ENCODE results near the gene EDARADD. TPM values are rescaled to one million over a fixed set of nuclear protein-coding genes. Genes with fewer than 3 reads are reported as not detected.
"Not testable (repeated sequence)": the region's sequence is repeated elsewhere in the genome, so short reads cannot be mapped to it uniquely, and the experiment has no call there.

The EDARADD gene
- polyA plus RNA-seq, 2 donors: 2.0 TPM

GRCh38 chr1:236469466-236469865, 75.4 kb downstream of the EDARADD start:
- no peak overlapping the region for H3K27ac ChIP-seq (ENCODE audit: low read depth in 2 of 2, low read length in 1 of 2)
- no peak overlapping the region for H3K4me3 ChIP-seq (ENCODE audit: low read depth in 1 of 2, low read length in 2 of 2)
- no peaks in the 10 kb centered on the region for H3K27me3 ChIP-seq (ENCODE audit: control insufficient read depth in 1 of 2, insufficient read depth in 2 of 2, low read length in 2 of 2)
- H3K4me1 ChIP-seq (ENCODE audit: control insufficient read depth in 2 of 2, insufficient read depth in 2 of 2, low read length in 1 of 2): peaks cover 0 to 10% of the 10 kb centered on the region in 2 donors
- 86 to 92% methylated on average over 6 of the region's 6 CpGs for WGBS, 2 donors
- H3K36me3 ChIP-seq (ENCODE audit: control insufficient read depth in 2 of 2, insufficient read depth in 2 of 2, low read length in 1 of 2): no peaks in the 10 kb centered on the region
- no peaks in the 10 kb centered on the region for H3K9me3 ChIP-seq (ENCODE audit: control insufficient read depth in 2 of 2, insufficient read depth in 1 of 2, low read depth in 1 of 2, low read length in 1 of 2)

- H3K27ac ChIP-seq (ENCODE audit: low read depth in 2 of 2, low read length in 1 of 2): no peak overlapping the region
- H3K4me1 ChIP-seq (ENCODE audit: control insufficient read depth in 2 of 2, insufficient read depth in 2 of 2, low read length in 1 of 2): no peaks in the 10 kb centered on the region
- H3K9me3 ChIP-seq (ENCODE audit: control insufficient read depth in 2 of 2, insufficient read depth in 1 of 2, low read depth in 1 of 2, low read length in 1 of 2): no peaks in the 10 kb centered on the region
- no peaks in the 10 kb centered on the region for H3K36me3 ChIP-seq (ENCODE audit: control insufficient read depth in 2 of 2, insufficient read depth in 2 of 2, low read length in 1 of 2)
- no peaks in the 10 kb centered on the region for H3K27me3 ChIP-seq (ENCODE audit: control insufficient read depth in 1 of 2, insufficient read depth in 2 of 2, low read length in 2 of 2)
- 44 to 65% methylated on average over 6 of the region's 6 CpGs for WGBS, 2 donors
- H3K4me3 ChIP-seq (ENCODE audit: low read depth in 1 of 2, low read length in 2 of 2): no peak overlapping the region
These were observed 77.0 kb downstream of the EDARADD start for GRCh38 chr1:236471096-236471495.

- H3K9me3 ChIP-seq (ENCODE audit: control insufficient read depth in 2 of 2, insufficient read depth in 1 of 2, low read depth in 1 of 2, low read length in 1 of 2): no peaks in the 10 kb centered on the region
- no peaks in the 10 kb centered on the region for H3K27me3 ChIP-seq (ENCODE audit: control insufficient read depth in 1 of 2, insufficient read depth in 2 of 2, low read length in 2 of 2)
- 22 to 23% methylated on average over 6 of the region's 6 CpGs for whole genome bisulfite sequencing, 2 donors
- H3K36me3 ChIP-seq (ENCODE audit: control insufficient read depth in 2 of 2, insufficient read depth in 2 of 2, low read length in 1 of 2): no peaks in the 10 kb centered on the region
- H3K4me1 ChIP-seq (ENCODE audit: control insufficient read depth in 2 of 2, insufficient read depth in 2 of 2, low read length in 1 of 2): no peaks in the 10 kb centered on the region
- H3K4me3 ChIP-seq (ENCODE audit: low read depth in 1 of 2, low read length in 2 of 2): no peak overlapping the region
- peak overlapping the region in 1 of 2 donors; percentile 8 for H3K27ac ChIP-seq (ENCODE audit: low read depth in 2 of 2, low read length in 1 of 2)
These were observed 77.6 kb downstream of the EDARADD start for GRCh38 chr1:236471653-236472052.

GRCh38 chr1:236472850-236473788, 79.0 kb downstream of the EDARADD start:
- 64 to 73% methylated on average over 17 of the region's 17 CpGs for WGBS, 2 donors

GRCh38 chr1:236476019-236476418, 81.9 kb downstream of the EDARADD start:
- no peak overlapping the region for H3K27ac ChIP-seq (ENCODE audit: low read depth in 2 of 2, low read length in 1 of 2)
- no peaks in the 10 kb centered on the region for H3K9me3 ChIP-seq (ENCODE audit: control insufficient read depth in 2 of 2, insufficient read depth in 1 of 2, low read depth in 1 of 2, low read length in 1 of 2)
- H3K27me3 ChIP-seq (ENCODE audit: control insufficient read depth in 1 of 2, insufficient read depth in 2 of 2, low read length in 2 of 2): no peaks in the 10 kb centered on the region
- peaks cover 0 to 2% of the 10 kb centered on the region in 2 donors for H3K36me3 ChIP-seq (ENCODE audit: control insufficient read depth in 2 of 2, insufficient read depth in 2 of 2, low read length in 1 of 2)
- 95 to 97% methylated on average over 5 of the region's 5 CpGs for WGBS, 2 donors
- no peak overlapping the region for H3K4me3 ChIP-seq (ENCODE audit: low read depth in 1 of 2, low read length in 2 of 2)
- no peaks in the 10 kb centered on the region for H3K4me1 ChIP-seq (ENCODE audit: control insufficient read depth in 2 of 2, insufficient read depth in 2 of 2, low read length in 1 of 2)

More at GRCh38 chr1:236472850-236473788, 79.0 kb downstream of the EDARADD start:
- H3K27ac ChIP-seq (ENCODE audit: low read depth in 2 of 2, low read length in 1 of 2): peak overlapping the region in 1 of 2 donors; percentile 5
- H3K36me3 ChIP-seq (ENCODE audit: control insufficient read depth in 2 of 2, insufficient read depth in 2 of 2, low read length in 1 of 2): no peaks in the 10 kb centered on the region
- no peak overlapping the region for H3K4me3 ChIP-seq (ENCODE audit: low read depth in 1 of 2, low read length in 2 of 2)
- H3K27me3 ChIP-seq (ENCODE audit: control insufficient read depth in 1 of 2, insufficient read depth in 2 of 2, low read length in 2 of 2): no peaks in the 10 kb centered on the region
- no peaks in the 10 kb centered on the region for H3K4me1 ChIP-seq (ENCODE audit: control insufficient read depth in 2 of 2, insufficient read depth in 2 of 2, low read length in 1 of 2)
- no peaks in the 10 kb centered on the region for H3K9me3 ChIP-seq (ENCODE audit: control insufficient read depth in 2 of 2, insufficient read depth in 1 of 2, low read depth in 1 of 2, low read length in 1 of 2)

- Histone ChIP-seq H3K9me3 (ENCODE audit: control insufficient read depth in 2 of 2, insufficient read depth in 1 of 2, low read depth in 1 of 2, low read length in 1 of 2) (no peaks in the 10 kb centered on the region), H3K36me3 (ENCODE audit: control insufficient read depth in 2 of 2, insufficient read depth in 2 of 2, low read length in 1 of 2) (peaks cover 0 to 5% of the 10 kb centered on the region in 2 donors), H3K4me1 (ENCODE audit: control insufficient read depth in 2 of 2, insufficient read depth in 2 of 2, low read length in 1 of 2) (no peaks in the 10 kb centered on the region), H3K4me3 (ENCODE audit: low read depth in 1 of 2, low read length in 2 of 2) (no peak overlapping the region), H3K27ac (ENCODE audit: low read depth in 2 of 2, low read length in 1 of 2) (no peak overlapping the region), H3K27me3 (ENCODE audit: control insufficient read depth in 1 of 2, insufficient read depth in 2 of 2, low read length in 2 of 2) (no peaks in the 10 kb centered on the region)
- 49 to 64% methylated on average over 5 of the region's 5 CpGs for WGBS, 2 donors
These were observed 86.8 kb downstream of the EDARADD start for GRCh38 chr1:236480758-236481436.

- Histone ChIP-seq H3K27ac (ENCODE audit: low read depth in 2 of 2, low read length in 1 of 2) (no peak overlapping the region), H3K27me3 (ENCODE audit: control insufficient read depth in 1 of 2, insufficient read depth in 2 of 2, low read length in 2 of 2) (no peaks in the 10 kb centered on the region), H3K4me3 (ENCODE audit: low read depth in 1 of 2, low read length in 2 of 2) (no peak overlapping the region), H3K4me1 (ENCODE audit: control insufficient read depth in 2 of 2, insufficient read depth in 2 of 2, low read length in 1 of 2) (no peaks in the 10 kb centered on the region), H3K36me3 (ENCODE audit: control insufficient read depth in 2 of 2, insufficient read depth in 2 of 2, low read length in 1 of 2) (peaks cover 0 to 3% of the 10 kb centered on the region in 2 donors), H3K9me3 (ENCODE audit: control insufficient read depth in 2 of 2, insufficient read depth in 1 of 2, low read depth in 1 of 2, low read length in 1 of 2) (no peaks in the 10 kb centered on the region)
- WGBS, 2 donors: 79 to 90% methylated on average over 14 of the region's 14 CpGs
These were observed 90.4 kb downstream of the EDARADD start for GRCh38 chr1:236484310-236484971.

- no peaks in the 10 kb centered on the region for H3K9me3 ChIP-seq (ENCODE audit: control insufficient read depth in 2 of 2, insufficient read depth in 1 of 2, low read depth in 1 of 2, low read length in 1 of 2)
- H3K27ac ChIP-seq (ENCODE audit: low read depth in 2 of 2, low read length in 1 of 2): no peak overlapping the region
- peaks cover 0 to 3% of the 10 kb centered on the region in 2 donors for H3K36me3 ChIP-seq (ENCODE audit: control insufficient read depth in 2 of 2, insufficient read depth in 2 of 2, low read length in 1 of 2)
- no peak overlapping the region for H3K4me3 ChIP-seq (ENCODE audit: low read depth in 1 of 2, low read length in 2 of 2)
- 67 to 70% methylated on average over 4 of the region's 4 CpGs for WGBS, 2 donors
- no peaks in the 10 kb centered on the region for H3K4me1 ChIP-seq (ENCODE audit: control insufficient read depth in 2 of 2, insufficient read depth in 2 of 2, low read length in 1 of 2)
- H3K27me3 ChIP-seq (ENCODE audit: control insufficient read depth in 1 of 2, insufficient read depth in 2 of 2, low read length in 2 of 2): no peaks in the 10 kb centered on the region
These were observed 92.4 kb downstream of the EDARADD start for GRCh38 chr1:236486356-236487002.

GRCh38 chr1:236489161-236489560, 95.1 kb downstream of the EDARADD start:
- H3K27me3 ChIP-seq (ENCODE audit: control insufficient read depth in 1 of 2, insufficient read depth in 2 of 2, low read length in 2 of 2); H3K9me3 ChIP-seq (ENCODE audit: control insufficient read depth in 2 of 2, insufficient read depth in 1 of 2, low read depth in 1 of 2, low read length in 1 of 2); H3K4me3 ChIP-seq (ENCODE audit: low read depth in 1 of 2, low read length in 2 of 2); H3K4me1 ChIP-seq (ENCODE audit: control insufficient read depth in 2 of 2, insufficient read depth in 2 of 2, low read length in 1 of 2); H3K27ac ChIP-seq (ENCODE audit: low read depth in 2 of 2, low read length in 1 of 2); H3K36me3 ChIP-seq (ENCODE audit: control insufficient read depth in 2 of 2, insufficient read depth in 2 of 2, low read length in 1 of 2): not testable (repeated sequence)
- 87 to 92% methylated on average over 3 of the region's 3 CpGs for WGBS, 2 donors
